ENCODE data around the gene ETV6. TPM values are rescaled to one million over a fixed set of nuclear protein-coding genes. Genes with fewer than 3 reads are reported as not detected.

ETV6 gene
- polyA plus RNA-seq, 4 donors, result 9.6 to 15.9 (median 14.4) TPM

DNA sequence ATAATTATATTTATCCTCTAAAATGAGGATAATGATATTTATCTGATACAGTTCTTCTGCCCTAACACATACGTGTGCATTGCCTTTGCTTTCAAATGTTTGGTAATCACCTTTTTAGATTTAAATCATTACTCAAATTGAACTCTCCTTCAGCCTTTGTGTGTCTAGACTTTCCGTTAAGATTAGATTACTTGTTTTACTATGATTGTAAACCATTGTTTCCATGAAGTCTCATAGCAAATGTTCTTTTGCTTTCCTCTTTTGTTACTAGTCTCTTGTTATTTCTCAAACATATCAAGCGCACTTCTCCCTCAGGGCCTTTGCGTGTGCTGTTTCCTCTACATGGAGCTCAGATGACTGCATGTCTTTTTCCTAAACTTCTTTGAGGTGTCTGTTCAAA, 63.7 kb downstream of the ETV6 start:
- no peak for DNase-seq (ENCODE audit: low read depth in 4 of 4, low spot score in 3 of 4)

GRCh38 chr12:11714626-11715025, 65.2 kb downstream of the ETV6 start:
- no peak for DNase-seq (ENCODE audit: low read depth in 4 of 4, low spot score in 3 of 4)

DNA sequence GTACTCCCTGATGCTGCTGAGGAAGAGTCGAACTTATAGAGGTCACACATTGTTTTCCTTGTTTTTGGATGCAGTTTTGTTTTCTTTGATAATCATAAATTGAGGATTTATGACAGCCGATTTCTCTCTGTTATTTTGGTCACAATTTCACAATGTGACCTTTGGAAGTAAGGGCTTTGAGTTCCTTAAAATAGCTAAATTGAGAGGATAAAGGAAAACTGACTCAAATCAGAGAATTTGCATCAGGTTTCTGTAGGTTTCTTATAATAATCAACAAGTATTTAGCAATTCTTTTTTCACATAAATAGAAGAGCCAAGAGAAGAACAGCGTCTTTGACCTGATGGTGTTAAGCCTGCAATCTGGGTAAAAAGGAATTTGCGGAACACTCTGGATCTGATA, 66.1 kb downstream of the ETV6 start:
- DNase-seq (ENCODE audit: low read depth in 4 of 4, low spot score in 3 of 4), result no peak

- DNase-seq (ENCODE audit: low read depth in 4 of 4, low spot score in 3 of 4), result no peak
Measured at GRCh38 chr12:11716794-11717518, 67.5 kb downstream of the ETV6 start.

DNA sequence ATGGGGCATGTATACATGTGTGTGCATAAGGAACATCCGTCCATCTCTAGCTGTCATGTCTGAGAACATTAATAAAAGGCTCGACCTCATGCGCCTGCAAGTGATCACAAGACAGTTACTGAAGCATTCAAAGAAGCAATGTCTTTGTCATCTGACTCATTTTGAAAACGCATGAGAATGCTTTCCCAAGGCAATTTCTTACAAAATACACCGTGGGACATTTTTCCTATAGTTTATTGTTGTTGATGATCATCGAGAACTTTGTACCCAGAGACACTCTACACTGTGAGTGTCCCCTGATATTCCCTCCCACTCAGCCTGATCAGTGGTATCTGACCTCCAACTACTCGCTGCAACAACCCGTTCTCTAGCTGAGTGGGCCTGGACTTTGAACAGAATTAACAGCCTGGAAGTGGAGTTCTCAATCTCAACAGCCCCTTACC, 68.1 kb downstream of the ETV6 start:
- DNase-seq (ENCODE audit: low read depth in 4 of 4, low spot score in 3 of 4), result no peak

GRCh38 chr12:11718105-11718504, 68.6 kb downstream of the ETV6 start:
- no peak for DNase-seq (ENCODE audit: low read depth in 4 of 4, low spot score in 3 of 4)

- DNase-seq (ENCODE audit: low read depth in 4 of 4, low spot score in 3 of 4), result no peak
Measured at GRCh38 chr12:11718768-11719253, 69.3 kb downstream of the ETV6 start.

- no peak for DNase-seq (ENCODE audit: low read depth in 4 of 4, low spot score in 3 of 4)
Measured at GRCh38 chr12:11719678-11720099, 70.2 kb downstream of the ETV6 start.

GRCh38 chr12:11722071-11722470, 72.6 kb downstream of the ETV6 start:
- DNase-seq (ENCODE audit: low read depth in 4 of 4, low spot score in 3 of 4), result no peak

GRCh38 chr12:11722578-11723138, 73.2 kb downstream of the ETV6 start:
- DNase-seq (ENCODE audit: low read depth in 4 of 4, low spot score in 3 of 4), result no peak

GRCh38 chr12:11723993-11724392, 74.5 kb downstream of the ETV6 start:
- no peak for DNase-seq (ENCODE audit: low read depth in 4 of 4, low spot score in 3 of 4)

DNA sequence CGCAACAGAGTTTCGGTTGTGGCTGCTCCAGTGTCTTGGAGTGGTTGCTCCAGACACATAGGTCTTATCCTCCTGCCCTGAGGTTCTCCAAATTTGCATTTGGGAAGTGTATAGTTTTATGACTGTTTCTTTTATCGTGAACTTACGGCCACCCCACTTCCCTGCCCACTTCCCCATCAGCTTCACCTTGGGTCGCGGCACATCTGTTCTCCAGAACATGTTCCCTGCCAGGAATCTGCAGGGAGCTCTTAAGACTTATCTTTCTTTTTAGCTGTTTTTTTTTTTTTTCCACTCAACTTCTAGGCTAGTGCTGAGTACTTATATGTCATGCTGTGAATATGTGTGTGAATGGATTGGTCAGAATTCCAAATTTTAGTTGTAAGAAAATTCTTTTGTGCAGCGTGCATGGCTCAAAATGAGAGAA, 75.4 kb downstream of the ETV6 start:
- no peak for DNase-seq (ENCODE audit: low read depth in 4 of 4, low spot score in 3 of 4)

DNA sequence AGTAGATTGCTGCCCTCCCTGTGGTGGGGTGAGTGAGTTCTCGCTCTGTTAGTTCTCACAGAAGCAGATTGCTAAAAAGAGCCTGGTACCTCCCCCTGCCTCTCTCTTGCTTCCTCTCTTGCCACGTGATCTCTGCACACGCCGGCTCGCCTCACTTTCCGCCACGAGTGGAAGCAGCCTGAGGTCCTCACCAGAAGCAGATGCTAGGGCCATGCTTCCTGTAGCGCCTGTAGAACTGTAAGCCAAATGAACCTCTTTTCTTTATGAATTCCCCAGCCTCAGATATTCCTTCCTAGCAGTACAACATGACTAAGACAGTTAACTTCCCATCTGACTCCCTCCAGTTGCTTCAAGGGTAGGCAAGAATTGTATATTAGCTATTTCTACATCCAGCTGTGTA, 76.2 kb downstream of the ETV6 start:
- no peak for DNase-seq (ENCODE audit: low read depth in 4 of 4, low spot score in 3 of 4)

DNA sequence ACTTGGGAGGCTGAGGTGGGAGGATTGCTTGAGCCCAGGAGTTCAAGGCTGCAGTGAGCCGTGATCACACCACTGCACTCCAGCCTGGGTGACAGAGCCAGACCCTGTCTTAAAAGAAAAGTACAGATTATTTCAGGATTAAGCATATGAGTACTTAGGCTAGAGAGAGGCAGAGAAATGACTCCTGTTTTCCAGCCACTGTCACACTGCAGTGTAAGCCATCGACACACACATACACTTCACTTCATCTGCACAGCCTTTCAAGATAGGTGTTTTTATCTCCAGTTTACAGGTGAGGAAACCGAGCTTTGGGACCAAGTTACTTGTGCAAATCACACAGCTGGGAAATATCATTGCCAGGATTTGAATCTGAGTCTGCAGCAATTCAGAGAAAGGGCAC, 77.2 kb downstream of the ETV6 start:
- DNase-seq (ENCODE audit: low read depth in 4 of 4, low spot score in 3 of 4), result no peak

DNA sequence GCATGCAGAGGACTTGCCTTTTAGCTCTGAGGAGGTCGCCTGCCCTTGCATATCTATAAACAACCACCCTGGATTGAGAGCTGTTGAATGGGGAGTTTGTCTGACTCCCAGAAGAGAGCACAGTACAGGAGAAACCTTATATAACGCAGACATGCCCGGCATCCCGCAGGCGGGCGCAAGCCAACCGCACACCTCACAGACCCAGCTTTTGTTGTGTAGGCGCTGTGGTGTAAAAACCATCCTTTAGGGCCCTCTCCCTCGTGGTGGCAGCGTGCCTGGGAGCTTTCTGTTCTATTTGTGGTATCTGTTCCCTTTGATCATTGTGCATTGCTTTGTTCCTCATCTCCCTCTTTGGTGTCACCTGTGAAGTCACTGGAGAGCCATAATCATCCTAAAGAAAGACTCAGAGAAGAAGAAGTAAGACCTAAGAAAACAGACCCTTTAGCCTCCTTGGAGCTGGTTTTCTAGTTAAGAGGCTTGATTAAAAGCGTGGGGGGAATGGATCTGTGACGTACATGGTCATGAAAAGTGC, 77.7 kb downstream of the ETV6 start:
- DNase-seq (ENCODE audit: low read depth in 4 of 4, low spot score in 3 of 4), result no peak

DNA sequence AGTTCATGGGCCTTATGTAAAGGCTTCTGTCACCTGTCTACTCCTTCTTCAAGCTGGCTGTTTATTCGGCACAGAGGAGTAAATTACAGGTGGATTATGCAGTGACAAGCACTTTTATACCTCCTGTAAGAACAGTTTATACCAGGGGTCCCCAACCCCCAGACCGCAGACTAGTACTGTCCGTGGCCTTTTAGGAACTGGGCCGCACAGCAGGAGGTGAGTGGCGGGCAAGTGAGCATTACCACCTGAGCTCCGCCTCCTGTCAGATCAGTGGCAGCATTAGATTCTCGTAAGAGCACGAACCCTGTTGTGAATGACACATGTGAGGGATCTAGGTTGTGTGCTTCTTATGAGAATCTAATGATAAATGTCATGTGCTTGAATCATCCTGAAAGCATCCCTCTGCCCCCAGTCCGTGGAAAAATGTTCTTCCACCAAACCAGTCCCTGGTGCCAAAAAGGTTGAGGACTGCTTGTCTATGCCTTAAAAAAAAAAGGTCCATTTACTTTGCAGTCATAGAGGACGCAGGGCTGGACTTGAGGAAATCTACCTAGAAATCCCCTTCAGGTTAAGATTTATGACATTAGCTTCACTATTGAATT, 78.8 kb downstream of the ETV6 start:
- DNase-seq (ENCODE audit: low read depth in 4 of 4, low spot score in 3 of 4), result no peak

DNA sequence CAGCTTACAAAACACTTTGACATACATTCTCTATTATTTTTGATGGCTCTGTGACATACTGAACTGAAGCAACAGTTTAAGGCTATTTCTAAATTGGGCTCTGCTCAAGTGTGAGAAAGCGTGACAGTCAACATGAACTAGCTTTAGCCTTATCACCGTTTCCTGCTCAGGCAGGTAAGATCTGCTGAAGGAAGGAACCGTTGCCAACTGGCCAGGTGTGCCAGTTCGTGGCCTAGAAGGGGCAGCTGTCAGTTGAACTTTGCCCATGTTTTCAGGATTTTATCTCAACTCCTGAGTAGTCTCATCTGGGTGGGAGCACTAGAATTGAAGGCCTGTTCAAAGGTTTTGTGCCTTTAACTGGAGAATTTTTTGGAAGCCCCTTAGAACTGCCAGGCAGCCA, 79.5 kb downstream of the ETV6 start:
- DNase-seq (ENCODE audit: low read depth in 4 of 4, low spot score in 3 of 4), result no peak

DNA sequence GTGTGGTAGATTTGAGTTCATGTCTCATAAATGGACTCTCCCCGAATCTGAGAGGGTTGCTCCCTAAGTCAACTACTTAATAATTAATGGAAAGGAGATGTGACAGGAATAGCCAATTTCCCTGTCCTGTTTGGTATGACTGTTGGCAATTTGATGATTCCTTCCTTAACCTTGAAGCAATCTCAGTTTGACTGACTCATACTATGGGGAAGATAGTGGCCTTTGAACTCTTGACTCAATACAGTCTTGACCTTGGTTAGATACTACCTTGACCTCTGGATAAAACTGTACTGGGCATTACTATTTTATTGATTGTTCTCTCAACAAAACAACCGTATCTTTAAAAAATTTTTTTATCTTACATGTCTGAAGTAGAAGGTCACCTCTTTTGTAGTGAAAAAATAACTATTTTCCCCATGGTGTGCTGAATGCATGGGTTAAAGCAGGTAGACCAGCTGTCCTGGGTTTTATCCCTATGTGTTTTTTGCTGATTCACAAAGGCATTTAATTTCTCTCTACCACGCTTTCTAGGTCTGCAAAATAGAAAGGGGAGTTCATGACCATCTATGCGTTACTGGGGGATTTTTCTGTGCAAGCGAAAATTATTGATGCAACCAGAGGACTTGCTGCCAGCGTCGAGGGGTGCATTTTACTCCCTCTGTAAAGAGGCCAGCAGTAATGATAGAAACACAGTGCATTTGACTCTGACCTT, 80.1 kb downstream of the ETV6 start:
- no peak for DNase-seq (ENCODE audit: low read depth in 4 of 4, low spot score in 3 of 4)

GRCh38 chr12:11730299-11731041, 81.0 kb downstream of the ETV6 start:
- DNase-seq (ENCODE audit: low read depth in 4 of 4, low spot score in 3 of 4), result peak in 1 of 4 donors; percentile 51

- no peak for DNase-seq (ENCODE audit: low read depth in 4 of 4, low spot score in 3 of 4)
Measured at GRCh38 chr12:11731042-11731357, 81.5 kb downstream of the ETV6 start.

- no peak for DNase-seq (ENCODE audit: low read depth in 4 of 4, low spot score in 3 of 4)
Measured at GRCh38 chr12:11731455-11731854, 82.0 kb downstream of the ETV6 start.

Data from left renal pelvis (tissue), 4 donors.